DMS79 (cell line): Measurements from ENCODE around the gene KRT15.

ENCODE experiments used
- DNase-seq: peaks from one replicate; lab custom pipeline; 2025; lab: John Stamatoyannopoulos, UW

KRT15 gene

DNA sequence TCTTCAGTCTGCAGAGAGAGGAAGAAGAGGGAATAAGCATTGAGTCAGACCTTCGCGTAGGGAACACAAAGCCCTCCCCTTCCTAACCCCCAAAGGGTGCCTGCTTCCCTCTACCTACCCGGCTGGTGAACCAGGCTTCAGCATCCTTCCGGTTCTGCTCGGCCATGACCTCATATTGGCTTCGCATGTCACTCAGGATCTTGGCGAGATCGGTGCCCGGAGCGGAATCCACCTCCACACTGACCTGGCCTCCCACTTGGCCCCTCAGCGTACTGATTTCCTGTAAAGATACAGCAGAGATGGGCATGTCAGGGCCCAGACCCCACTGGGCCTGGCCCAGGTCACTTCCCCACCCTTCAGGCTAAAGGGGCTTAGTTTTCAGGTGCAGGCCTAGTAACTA is 5.6 kb upstream of the KRT15 start:
- no peak for DNase-seq

GRCh38 chr17:41523787-41524186 is 5.1 kb upstream of the KRT15 start:
- no peak for DNase-seq

DNA sequence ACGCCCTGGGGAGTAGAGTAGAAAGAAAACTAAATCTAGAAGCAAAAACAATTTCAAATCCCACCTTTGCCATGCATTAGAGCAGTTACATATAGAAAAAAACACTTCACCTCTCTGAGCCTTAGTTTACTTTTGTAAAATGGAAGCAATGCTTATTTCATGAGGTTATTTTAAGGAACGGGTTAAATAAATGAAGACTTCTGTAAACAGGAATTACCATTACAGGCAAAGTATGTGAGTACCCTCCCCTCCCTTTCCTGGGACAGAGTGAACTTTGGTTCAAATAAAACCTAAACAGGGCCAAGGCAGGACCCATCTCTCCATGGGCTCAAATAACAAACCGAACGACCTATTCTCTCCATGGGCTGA is 4.5 kb upstream of the KRT15 start:
- no peak for DNase-seq

- no peak for DNase-seq
These were observed 3.9 kb upstream of the KRT15 start for GRCh38 chr17:41522301-41523224.

DNA sequence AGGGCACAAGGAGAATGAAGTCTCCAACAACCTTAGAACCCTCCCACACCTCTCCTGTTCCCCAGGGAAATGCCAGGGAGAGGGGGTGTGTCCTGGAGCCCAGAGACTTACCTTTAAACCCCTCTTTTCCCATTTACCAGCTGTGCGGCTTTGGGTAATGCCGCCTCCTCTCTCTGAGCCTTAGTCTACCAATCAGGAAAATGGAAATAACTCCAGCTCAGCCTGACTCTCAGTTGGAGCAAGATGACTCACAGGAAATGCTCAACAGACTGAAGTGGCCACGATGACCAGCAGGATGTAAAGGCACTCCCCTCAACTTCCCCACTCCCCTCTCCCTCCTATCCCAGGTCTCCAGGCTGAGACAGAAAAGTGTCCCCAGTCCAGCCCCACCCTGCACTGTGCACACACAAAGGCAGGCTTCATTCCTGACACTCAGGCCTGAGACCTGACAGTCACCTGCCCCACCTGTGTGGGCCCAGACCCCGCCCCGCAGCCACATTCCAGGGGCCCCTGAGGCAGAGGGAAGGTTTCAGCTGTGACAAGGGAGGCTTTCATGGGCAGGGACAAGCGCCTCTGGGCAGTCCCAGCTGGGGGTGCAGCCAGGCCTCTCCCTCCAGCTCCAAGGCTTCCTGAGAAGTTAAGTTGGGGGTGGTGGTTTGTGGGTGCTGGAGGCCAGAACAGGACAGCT is 3.0 kb upstream of the KRT15 start:
- no peak for DNase-seq

- peak; percentile 87 for DNase-seq
These were observed 2.3 kb upstream of the KRT15 start for GRCh38 chr17:41520821-41521521.

- peak; percentile 81 for DNase-seq
These were observed 973 bp upstream of the KRT15 start for GRCh38 chr17:41519501-41520224.

DNA sequence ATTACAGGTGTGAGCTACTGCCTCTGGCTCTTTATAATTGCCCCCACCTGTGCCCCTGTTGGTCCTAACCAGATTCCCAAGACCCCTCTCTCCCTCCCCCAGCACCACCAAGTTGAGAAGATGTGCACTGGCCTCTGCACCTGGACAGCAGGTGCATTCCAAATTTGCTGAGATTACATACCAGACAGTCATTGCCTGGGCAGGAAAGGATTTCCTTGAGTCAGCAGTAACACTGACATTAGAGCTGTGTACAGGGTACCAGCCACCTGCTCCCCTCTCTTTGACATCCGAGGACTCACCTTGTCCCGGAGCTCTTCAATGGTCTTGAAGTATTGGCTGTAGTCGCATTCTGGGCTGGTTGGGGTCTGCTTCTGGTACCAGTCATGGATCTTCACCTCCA is 659 bp downstream of the KRT15 start:
- DNase-seq: no peak

- no peak for DNase-seq
These were observed 1.8 kb downstream of the KRT15 start for GRCh38 chr17:41516830-41517283.

DNA sequence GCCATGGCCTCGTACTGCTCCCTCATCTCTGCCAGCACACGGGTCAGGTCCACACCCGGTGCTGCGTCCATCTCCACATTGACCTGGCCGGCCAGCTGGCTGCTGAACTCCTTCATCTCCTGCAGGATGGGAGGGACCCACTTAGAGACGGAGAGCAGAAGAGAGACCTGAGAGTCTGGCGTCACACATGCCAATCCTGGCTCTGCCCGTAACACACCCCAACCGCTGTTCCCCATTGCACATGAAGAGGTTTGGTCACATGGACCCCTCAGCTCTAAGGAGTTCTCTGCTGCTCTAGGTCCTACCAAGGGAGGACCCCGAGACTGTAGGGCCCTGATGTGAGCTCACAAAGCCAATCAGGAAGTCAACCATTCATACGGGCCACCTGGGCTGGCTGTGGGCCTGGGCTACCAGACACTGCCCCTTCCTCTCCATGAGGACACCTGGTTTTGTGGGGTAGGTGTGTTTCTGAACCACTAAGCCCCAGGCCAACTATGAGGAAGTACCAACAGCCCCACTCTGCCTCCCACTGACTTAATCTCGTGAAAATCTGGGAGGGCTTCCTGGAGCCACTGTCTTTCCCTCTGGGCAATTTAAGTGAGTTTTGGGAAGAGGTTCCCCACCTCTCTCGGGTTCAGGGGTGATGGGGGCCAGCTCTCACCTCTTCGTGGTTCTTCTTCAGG is 2.4 kb downstream of the KRT15 start:
- DNase-seq: no peak

- no peak for DNase-seq
These were observed 5.5 kb downstream of the KRT15 start for GRCh38 chr17:41513168-41513547.

DNA sequence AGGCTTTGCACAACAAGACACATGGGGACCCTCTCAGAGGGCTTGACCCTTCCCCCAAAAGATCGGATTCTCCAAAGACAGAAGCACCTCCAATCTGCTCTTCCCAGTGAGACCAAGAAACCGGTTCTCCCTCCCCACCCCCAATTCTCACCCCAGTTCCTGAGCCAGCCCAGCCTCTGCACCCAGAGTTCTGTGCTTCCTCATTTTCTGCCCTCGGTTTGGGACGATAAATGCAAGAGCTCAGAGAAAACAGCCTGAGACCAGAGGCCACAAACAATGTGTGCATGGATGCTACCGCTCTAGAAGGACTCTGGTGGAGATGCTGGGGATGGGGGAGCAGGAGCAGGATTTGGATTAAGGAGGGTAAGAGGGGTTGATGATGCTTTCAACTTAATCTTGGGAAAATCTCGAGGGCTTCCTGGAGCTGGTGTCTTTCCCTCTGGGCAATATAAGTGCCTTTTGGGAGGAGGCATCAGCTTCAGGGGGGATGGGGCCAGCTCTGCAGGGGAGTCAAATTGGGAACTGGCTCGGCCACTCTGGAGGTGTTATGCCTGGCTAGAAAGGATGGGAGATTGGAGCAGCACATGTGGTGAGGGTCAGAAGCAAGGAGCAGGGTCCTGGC is 6.0 kb downstream of the KRT15 start:
- DNase-seq: no peak

GRCh38 chr17:41511716-41512115 is 7.0 kb downstream of the KRT15 start:
- no peak for DNase-seq

DNA sequence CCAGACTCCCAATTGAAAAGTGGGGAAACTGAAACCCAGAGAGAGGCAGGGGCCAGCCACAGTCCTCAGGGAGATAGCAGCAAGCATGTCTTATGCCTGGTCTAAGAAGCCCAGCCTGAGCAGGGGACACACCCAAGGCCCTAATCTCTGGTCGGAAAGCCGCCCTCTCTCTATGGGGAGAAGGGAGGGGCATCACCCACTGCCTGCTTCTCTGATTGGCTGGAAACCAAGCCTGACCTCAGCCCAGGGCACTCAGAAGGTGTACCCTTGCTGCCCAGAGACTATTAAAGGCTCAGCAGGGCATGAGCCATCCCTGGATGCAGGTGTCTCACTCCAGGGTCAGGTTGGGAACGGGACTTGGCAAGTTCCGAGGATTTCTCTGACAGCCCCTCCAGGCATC is 7.6 kb downstream of the KRT15 start:
- DNase-seq: no peak

DNA sequence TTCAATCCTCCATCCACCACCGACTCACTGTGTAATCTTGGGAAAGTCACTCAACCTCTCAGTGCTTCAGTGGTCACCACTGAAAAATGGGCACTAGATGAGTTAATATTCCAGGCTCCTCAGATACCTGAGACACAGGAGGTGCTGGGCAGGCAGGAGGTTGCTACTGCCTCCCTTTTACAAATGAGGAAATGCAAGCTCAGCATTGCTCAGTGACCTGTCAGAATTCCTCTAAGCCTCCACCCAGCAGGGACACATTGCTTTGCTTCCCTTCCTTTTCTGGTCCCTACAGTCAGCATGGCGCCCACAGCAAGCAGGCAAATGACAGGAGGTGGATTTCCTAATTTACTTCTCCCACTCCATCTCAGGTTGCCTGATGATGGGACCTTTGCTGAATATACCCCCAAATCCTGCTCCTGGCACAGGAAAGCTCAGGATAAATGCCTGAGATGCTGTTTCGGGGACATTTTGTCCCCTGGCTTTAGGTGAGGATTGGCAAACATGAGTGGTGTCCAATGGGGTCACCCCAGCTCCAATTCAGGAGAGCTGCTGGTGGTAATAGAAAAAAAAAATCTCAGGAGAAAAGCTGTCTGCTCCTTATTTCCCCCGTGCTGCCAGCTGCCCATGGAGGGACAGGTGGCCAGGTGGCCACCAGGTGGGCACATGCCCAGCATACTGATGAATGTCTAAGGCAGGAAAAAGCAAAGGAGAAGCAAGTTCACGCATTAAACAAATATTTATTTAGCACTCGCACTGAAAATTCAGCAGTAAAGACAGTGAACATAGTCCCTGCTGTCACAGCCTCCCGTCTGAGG is 8.2 kb downstream of the KRT15 start:
- DNase-seq: no peak

- DNase-seq: no peak
These were observed 11.3 kb downstream of the KRT15 start for GRCh38 chr17:41507315-41507880.

GRCh38 chr17:41505809-41506767 is 12.6 kb downstream of the KRT15 start:
- no peak for DNase-seq

- no peak for DNase-seq
These were observed 13.5 kb downstream of the KRT15 start, which contains the start of gene KRT13 for GRCh38 chr17:41505007-41505808. Gene KRT13 (minus strand): TSS chr17:41505612. CDS start chr17:41505550, 62 bp downstream.
